ENCODE data around the gene ALOXE3. TPM values are rescaled to one million over a fixed set of nuclear protein-coding genes. Genes with fewer than 3 reads are reported as not detected.
A peak's percentile ranks its signal among the peaks of the same experiment; 100 is the strongest.
"Not testable (repeated sequence)": the region's sequence is repeated elsewhere in the genome, so short reads cannot be mapped to it uniquely, and the experiment has no call there.

The ALOXE3 gene
- polyA plus RNA-seq, 12 donors = 0.08 to 0.37 (median 0.22) TPM; not detected in 9

GRCh38 chr17:8122422-8122923 is 4.2 kb upstream of the ALOXE3 start:
- no peak for DNase-seq

DNA sequence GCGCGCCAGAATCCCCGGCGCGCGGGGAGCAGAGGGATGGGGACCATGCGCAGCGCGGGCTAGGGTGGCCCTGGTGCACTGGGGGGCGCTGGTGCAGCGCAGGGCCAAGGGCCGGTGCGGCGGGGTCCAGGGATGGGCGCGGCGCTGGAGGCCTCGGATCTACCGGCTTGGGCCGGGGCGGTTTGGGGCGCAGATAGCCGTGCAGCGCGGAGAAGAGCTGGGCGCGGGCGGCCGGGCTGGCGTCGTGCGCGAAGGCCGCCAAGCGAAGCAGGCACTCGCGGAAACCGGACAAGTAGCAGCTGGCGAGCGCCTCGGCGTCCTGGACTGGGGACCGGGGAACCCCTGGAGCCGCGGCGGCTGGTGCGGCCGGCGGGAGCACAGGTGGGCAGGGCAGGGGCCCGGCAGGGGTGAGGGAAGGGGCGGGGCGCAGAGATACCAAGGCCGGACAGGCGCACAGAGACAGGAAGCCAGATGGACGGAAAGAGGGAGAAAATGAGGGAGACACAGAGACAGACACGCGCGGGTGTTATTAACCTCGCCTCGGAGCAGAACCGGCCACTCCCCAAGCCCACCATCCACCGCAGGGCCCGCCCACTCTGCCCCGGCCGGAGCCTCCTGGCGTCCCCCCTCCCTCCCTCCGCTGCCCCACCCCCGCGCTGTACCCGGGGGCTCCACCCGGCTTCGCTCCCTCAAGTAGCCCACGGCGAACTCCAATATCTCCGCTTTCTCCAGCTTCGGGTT is 3.5 kb upstream of the ALOXE3 start:
- DNase-seq = peak; percentile 38

DNA sequence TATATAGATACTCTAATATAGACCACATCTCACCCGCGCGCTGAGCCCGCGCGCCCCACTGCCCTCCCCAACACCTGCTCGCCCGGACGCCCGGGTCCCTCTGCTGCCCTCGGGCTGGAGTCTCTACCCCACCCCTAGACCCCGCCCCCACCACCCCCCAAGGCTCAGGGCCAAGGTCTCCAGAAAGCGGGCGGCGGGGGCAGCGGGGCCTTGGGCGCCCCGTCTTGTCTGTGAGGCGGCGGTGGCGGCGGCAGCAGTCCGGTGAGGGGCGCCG is 3.0 kb upstream of the ALOXE3 start:
- no peak for DNase-seq

GRCh38 chr17:8120520-8121406 is 2.4 kb upstream of the ALOXE3 start:
- DNase-seq = peak; percentile 4

- peak; percentile 95 for DNase-seq
Measured at GRCh38 chr17:8119581-8120519, 1.5 kb upstream of the ALOXE3 start.

DNA sequence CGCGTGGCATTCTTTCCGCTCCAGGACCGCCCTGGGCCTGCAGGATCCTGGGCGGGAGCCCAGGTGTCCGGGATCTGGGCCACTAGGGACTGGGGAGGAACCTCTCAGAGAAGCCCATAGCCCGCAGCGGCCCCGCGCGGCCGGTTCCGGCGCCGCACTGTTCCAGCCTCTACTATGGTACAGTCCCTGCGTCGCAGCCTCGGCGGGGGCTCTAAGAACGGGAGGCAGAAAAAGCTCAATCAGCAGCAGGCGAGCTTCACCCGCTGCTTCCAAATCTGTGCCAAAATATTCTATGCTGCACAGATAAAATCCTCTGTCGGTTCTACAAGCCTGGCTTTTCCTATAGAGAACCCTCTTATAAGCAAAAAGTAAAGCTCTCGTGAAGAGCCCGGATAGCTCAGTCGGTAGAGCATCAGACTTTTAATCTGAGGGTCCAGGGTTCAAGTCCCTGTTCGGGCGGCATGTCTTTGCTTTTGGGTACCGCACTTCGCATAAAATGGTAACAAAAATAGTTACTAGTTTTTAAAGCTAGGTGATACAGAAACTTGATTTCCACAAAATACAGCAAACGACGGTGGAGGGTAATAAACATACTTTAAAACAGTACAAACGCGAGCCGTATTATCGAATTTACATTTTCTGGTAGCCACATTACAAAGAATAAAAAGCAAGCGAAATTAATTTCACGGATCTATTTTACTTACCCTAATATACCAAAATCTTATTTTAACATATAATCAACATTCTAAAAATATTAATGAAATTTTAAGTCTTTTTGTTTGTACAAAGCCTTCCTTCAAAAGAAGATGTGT is 661 bp upstream of the ALOXE3 start:
- DNase-seq = peak; percentile 85

GRCh38 chr17:8117367-8117979 is 841 bp downstream of the ALOXE3 start:
- peak; percentile 5 for DNase-seq

DNA sequence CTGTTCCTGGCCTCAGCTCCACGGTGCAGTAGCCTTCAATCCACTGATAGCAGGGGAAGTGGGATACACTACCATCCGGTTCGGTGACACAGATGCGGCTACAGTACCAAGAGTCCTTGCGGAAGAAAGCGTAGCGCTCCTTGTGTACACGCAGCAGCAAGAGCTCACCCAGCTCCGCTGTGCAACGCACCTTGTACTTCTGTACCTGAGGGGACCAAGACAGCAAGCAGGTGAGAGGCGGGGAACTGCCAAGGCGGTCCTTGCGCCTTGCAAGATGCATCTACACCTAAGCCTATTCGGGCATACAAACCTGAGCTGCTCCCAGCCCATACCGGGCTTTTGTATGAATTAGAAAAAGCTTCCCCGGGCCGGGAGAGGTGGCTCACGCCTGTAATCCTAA is 1.5 kb downstream of the ALOXE3 start:
- no peak for DNase-seq

DNA sequence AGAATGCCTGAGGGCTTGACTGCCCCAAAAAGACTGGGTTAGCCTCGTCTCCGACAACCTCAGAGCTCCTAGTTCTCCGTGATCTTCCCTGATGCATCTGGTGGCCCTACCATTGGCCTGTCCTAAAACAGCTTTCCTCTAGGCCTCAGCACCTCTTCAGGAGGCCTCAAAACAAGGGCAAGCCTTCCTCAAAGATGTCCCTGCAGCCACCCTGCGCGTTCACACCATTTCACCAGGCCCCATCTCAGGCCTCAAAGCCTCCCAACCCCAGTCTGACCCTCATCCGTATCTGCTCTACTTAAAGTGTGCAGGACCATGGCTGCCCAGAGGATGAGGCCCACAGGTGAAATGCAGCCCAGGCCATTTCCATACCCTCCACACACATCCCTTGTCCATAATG is 7.4 kb downstream of the ALOXE3 start:
- no peak for DNase-seq

DNA sequence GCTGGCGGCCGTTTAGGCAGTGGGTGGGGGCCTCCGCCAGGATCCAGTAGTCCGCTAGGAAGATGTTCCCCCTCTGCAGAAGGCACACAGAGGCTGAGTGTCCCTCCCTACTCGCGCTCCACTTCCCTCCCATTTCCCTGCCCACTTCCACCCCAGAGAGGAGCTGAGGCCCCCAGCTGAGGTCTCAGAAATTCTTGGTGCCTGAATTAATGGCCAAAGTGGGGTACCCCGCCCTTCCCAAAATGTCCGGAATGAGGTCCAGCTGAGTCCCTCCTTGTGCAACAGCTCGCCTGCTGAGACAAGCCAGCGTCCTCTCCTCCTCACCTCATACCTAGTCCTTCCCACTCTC is 7.9 kb downstream of the ALOXE3 start:
- DNase-seq = no peak

DNA sequence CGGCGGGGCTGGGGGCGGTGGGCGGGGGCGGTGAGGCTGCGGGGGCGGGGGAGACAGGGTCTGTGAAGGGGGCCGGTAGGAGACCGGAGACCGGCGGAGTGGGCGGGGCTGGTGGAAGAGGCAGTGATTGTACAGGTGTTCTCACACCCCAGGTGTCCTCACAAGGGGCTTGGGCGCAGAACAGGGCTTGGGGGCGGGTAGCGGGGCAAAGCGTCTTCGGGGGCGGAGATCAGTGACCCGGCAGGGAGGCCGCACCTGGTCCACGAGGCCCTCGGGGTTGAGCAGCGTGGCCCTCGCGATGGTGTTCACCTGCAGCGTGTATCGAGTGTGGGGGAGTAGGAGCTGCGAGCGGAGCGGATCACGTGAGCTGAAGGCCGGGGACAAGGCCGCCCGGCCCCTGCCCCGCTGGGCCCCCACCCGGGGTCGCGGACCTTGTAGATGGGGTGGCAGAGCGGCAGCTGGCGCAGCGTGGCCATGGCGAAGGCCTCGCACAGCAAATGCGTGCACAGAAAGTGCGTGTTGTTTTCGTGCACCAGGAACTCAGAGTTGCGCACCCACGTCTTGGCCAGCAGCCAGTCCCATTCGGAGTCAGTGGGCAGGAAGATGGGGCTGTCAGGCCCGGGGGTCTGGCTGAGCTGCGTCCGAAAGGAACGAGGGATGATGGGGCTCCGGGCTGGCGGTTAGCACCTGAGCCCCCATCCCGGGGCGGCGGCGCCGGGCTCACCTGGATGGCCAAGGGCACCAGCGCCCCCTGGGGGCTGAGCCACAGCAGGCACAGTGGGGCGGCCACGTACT is 8.5 kb downstream of the ALOXE3 start:
- DNase-seq = peak; percentile 20

GRCh38 chr17:8108972-8109660 is 9.2 kb downstream of the ALOXE3 start:
- no peak for DNase-seq

- DNase-seq = not testable (repeated sequence)
Measured at GRCh38 chr17:8106980-8107379, 11.3 kb downstream of the ALOXE3 start.

GRCh38 chr17:8105957-8106398 is 12.3 kb downstream of the ALOXE3 start:
- DNase-seq = no peak

GRCh38 chr17:8104911-8105310 is 13.4 kb downstream of the ALOXE3 start:
- DNase-seq = no peak

DNA sequence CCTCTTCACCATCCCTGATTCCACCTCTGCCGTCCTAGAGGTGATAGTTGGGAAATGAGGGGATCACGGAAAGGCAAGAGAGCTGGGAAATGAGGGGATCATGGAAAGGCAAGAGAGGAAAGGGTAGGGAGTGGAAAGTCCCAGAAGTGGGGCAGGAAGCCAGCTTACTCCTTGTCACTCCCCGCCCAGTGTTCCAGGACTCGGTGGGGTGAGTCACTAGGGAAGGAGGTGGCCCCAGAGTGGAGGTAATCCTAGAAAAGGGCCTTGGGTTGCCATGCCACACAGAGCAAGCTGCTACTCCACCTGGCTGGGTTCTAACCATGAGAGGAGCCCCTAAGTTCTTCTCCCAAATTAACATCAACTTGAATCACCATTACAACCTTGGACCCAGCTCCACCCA is 14.8 kb downstream of the ALOXE3 start:
- DNase-seq = no peak

GRCh38 chr17:8101721-8102120 is 16.6 kb downstream of the ALOXE3 start:
- no peak for DNase-seq

DNA sequence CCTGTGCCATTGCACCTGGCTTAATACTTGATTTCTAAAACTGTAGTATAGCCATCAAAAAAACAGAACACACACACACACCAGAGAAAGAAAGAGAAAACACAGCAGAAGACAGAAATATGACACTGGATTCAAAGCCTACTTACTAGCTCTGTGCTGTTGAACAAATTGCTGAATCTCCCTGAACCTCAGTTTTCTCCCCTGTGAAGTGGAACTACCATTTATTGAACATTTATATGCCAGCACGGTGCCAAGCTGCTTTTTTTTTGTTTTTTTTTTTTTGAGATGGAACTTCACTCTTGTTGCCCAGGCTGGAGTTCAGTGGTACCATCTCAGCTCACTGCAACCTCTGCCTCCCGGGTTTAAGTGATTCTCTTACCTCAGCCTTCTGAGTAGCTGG is 17.6 kb downstream of the ALOXE3 start:
- no peak for DNase-seq

DNA sequence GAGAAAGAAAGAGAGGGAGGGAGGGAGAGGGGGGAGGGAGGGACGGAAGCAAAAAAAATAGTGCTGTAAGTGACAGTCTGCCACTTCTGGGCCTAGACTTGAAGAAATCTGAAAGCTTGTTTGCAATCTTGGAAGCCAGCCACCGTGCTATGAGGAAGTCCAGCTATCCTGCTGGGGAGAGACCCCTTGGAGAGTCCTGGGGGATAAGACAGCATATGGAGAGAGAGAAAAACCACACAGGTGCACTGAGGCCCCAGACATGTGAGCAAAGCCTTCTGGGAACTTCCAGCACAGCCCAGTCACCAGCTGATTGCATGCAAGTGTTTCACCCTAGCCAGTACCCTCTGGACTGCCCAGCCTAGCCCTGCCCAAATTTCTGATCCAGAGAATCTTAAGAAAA is 18.2 kb downstream of the ALOXE3 start:
- no peak for DNase-seq
